ENCODE data around the gene SERGEF.

The SERGEF gene

GRCh38 chr11:17931595-17931994, 81.3 kb downstream of the SERGEF start:
- no peak overlapping the region for H3K27ac ChIP-seq
- TF ChIP-seq, protein P1, sequence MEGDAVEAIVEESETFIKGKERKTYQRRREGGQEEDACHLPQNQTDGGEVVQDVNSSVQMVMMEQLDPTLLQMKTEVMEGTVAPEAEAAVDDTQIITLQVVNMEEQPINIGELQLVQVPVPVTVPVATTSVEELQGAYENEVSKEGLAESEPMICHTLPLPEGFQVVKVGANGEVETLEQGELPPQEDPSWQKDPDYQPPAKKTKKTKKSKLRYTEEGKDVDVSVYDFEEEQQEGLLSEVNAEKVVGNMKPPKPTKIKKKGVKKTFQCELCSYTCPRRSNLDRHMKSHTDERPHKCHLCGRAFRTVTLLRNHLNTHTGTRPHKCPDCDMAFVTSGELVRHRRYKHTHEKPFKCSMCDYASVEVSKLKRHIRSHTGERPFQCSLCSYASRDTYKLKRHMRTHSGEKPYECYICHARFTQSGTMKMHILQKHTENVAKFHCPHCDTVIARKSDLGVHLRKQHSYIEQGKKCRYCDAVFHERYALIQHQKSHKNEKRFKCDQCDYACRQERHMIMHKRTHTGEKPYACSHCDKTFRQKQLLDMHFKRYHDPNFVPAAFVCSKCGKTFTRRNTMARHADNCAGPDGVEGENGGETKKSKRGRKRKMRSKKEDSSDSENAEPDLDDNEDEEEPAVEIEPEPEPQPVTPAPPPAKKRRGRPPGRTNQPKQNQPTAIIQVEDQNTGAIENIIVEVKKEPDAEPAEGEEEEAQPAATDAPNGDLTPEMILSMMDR (conservative IDR thresholded peaks at IDR 0.05): no peak

DNA sequence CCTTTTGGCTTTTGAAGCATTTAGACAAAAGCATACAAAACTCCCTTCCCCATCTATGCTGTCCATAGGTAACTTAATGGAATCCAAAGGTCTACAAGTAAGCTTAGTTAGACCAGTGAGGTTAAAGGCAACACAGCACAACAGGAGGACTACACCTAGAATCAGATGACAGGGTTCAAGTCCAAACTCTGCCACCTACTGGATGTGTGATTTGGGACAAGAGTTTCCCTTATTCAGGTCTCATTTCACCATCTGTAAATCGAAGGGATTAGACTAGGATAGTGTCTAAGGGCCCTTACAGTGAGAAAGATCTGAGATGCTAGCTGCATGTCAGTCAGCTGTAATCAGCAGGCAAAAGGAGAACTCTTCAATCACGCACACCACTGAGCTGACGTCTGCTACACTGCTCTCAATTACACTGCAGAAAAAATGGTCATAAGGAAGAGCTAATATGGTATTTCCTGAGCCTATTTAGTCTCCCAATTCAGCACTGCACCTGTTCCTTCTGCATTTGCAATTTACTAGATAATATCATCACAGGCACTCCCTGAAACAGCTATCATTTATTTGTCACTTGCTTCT, 82.2 kb downstream of the SERGEF start:
- TF ChIP-seq, protein P1 (conservative IDR thresholded peaks at IDR 0.05): no peak
- H3K27ac ChIP-seq: no peak overlapping the region

DNA sequence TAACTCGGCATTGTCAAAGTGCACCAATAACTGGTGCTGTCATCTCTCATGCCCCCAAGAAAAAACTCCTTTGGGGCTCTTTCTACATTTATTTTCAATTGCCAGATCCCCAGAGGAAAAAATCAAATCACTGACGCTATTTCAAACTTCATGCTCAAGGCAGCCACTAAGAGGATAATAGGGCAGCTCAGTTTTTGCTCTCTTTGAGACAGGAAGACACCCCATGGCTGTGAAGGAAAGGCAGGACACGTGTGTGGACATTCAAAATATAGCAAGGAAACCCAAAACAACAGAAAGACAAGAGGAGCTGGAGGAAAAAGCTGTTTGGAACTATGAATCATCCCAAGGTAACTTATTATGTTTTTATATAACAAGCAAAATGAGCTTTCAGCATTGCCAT, 83.7 kb downstream of the SERGEF start:
- no peak overlapping the region for H3K27ac ChIP-seq

DNA sequence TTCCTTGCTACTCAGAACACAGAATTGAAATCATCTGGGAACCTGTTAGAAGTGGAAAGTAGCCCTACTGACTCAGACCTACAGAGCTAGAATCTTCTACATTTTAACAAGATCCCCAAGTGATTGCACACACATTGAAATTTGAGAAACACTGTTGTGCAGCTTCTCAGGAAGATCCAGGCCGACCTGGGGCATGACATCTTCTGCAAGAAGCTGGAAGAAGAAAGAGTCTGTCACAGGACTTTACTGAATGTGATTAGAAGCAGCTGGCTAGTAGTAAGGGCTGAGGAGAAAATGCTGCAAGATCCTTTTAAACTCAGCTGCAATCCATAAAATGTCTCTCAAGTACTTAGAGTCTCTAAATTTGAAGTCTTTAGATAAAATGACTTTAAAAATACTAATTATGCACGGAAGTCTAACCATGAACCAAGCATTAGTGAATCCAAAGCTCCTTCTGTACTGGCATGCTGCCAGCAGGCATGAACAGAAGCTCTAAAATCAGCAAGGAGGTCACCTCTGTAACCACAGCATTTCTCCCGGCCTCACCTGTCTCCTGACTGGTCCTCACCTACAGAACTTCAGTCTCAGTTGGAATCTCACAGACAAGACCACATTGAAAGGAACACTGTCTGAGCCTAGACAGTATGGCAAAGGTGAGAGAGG, 85.0 kb downstream of the SERGEF start:
- H3K27ac ChIP-seq: no peak overlapping the region
- TF ChIP-seq, protein P1 (conservative IDR thresholded peaks at IDR 0.05): no peak

More for the DNA sequence above, 83.7 kb downstream of the SERGEF start:
- TF ChIP-seq, protein P1 (conservative IDR thresholded peaks at IDR 0.05): no peak

DNA sequence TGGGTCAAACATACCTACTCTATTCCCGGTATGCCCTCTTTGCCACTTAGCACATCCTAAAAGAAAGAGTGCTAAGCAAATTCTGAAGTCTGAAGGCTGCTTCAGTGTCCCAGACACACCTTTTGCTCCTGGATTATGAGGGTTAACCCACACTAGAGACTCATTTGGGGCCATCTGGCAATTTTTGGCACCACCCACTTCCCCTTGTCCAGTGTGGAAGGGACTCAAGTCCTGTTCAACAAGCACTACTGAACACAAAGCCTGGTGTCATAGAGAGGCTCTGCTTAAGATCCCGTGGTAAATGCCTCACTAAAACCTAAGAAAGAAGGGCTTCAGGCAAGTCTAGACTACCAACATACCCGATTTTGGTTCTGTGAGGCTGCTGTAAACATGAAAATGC, 85.8 kb downstream of the SERGEF start:
- no peak overlapping the region for H3K27ac ChIP-seq
- TF ChIP-seq, protein P1 (conservative IDR thresholded peaks at IDR 0.05): no peak

- H3K27ac ChIP-seq: no peak overlapping the region
- TF ChIP-seq, protein P1 (conservative IDR thresholded peaks at IDR 0.05): no peak
Observed at GRCh38 chr11:17924713-17925112, 88.1 kb downstream of the SERGEF start.

DNA sequence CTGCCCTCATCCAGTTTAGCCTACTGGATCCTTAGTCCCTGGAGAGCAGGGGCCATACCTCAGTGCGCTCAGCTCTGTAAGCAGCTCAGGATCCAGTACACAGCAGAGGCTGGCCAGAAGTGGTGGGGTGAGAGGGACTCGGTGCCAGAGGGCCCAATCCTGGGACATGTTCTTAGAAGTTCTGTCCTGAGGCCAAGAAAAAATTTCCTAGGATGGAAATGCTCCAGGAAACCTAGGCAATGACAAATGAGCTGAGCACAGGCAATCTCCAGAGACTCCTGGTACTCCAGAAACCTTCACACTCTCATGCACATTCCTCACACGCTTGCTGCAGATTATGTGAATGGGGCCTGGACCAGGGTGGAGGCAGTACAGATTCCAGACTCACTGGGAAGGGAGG, 89.6 kb downstream of the SERGEF start:
- no peak overlapping the region for H3K27ac ChIP-seq
- TF ChIP-seq, protein P1 (conservative IDR thresholded peaks at IDR 0.05): no peak

Measured in VCaP (cell line).